GM12873 (cell line): ENCODE results near the gene RFX5.

Source experiments
- CTCF ChIP-seq: IDR thresholded peaks from 2 replicates; pipeline ENCODE4 v1.5.1; 2012; ENCODE audit warnings: low read depth, mild to moderate bottlenecking, moderate library complexity, low read length, control low read depth; ENCODE audit not compliant: insufficient read depth; ENCODE audit errors: missing control alignments

Gene RFX5

GRCh38 chr1:151324390-151324930 is 22.6 kb downstream of the RFX5 start:
- no peak for TF ChIP-seq CTCF

- no peak for TF ChIP-seq CTCF
Measured at GRCh38 chr1:151318975-151319374, 28.1 kb downstream of the RFX5 start.

- no peak for TF ChIP-seq CTCF
Measured at GRCh38 chr1:151315565-151316235, 31.4 kb downstream of the RFX5 start.

GRCh38 chr1:151314137-151314875 is 32.7 kb downstream of the RFX5 start:
- TF ChIP-seq CTCF, result no peak

- TF ChIP-seq CTCF, result no peak
Measured at GRCh38 chr1:151313501-151313900, 33.6 kb downstream of the RFX5 start.

GRCh38 chr1:151312826-151313225 is 34.2 kb downstream of the RFX5 start:
- TF ChIP-seq CTCF, result no peak

- TF ChIP-seq CTCF, result no peak
Measured at GRCh38 chr1:151312411-151312810, 34.6 kb downstream of the RFX5 start.
